Adrenal gland (tissue), 12 donors: ENCODE measurements around the gene ZNF616. TPM values are rescaled to one million over a fixed set of nuclear protein-coding genes. Genes with fewer than 3 reads are reported as not detected.

Source experiments
- DNase-seq, 7 donors: peaks; one replicate each; pipeline ENCODE4 v3.0.0-alpha.2; 2019 to 2020
- H3K27ac ChIP-seq, 5 donors: fragments of 200-600 bp; sonication (generic) in 4 of 5; 1 replicate in 3 of 5; 2 replicates in 2 of 5; pipeline versions ENCODE4 v1.5.1 to v1.8.0; 2016 to 2020; ENCODE audit warnings: mild to moderate bottlenecking in 1 of 5
- H3K27me3 ChIP-seq: fragments of 200-600 bp; 2 replicates; pipeline ENCODE4 v1.8.0; 2021
- H3K36me3 ChIP-seq, 2 donors: fragments of 200-600 bp; replicated peaks in 1 of 2; 1 replicate in 1 of 2; 2 replicates in 1 of 2; pipeline versions ENCODE4 v1.5.1 to v1.8.0; 2018 to 2022
- H3K4me1 ChIP-seq, 2 donors: fragments of 200-600 bp; replicated peaks in 1 of 2; 1 replicate in 1 of 2; 2 replicates in 1 of 2; pipeline versions ENCODE4 v1.5.1 to v1.8.0; 2018 to 2021
- H3K4me3 ChIP-seq, 4 donors: fragments of 200-600 bp; sonication (generic) in 3 of 4; one replicate each; pipeline ENCODE4 v1.5.1; 2016 to 2018
- H3K9me3 ChIP-seq, 3 donors: fragments of 200-600 bp; sonication (generic) in 1 of 3; replicated peaks in 1 of 3; 1 replicate in 2 of 3; 2 replicates in 1 of 3; pipeline versions ENCODE4 v1.5.1 to v1.8.0; 2016 to 2021
- CTCF ChIP-seq, 6 experiments: fragments of 450-650 bp in 4 of 6; fragments of 200-600 bp in 2 of 6; sonication (generic) in 1 of 6; IDR thresholded peaks; 1 replicate in 5 of 6; 2 replicates in 1 of 6; pipeline versions ENCODE4 v1.5.1 to v1.8.0; 2016 to 2021; ENCODE audit warnings: antibody characterized with exemption in 6 of 6, mild to moderate bottlenecking in 2 of 6, moderate library complexity in 1 of 6
- POLR2A ChIP-seq, 2 donors: fragments of 450-650 bp; IDR thresholded peaks; one replicate each; pipeline ENCODE4 v1.6.1; 2017; ENCODE audit warnings: antibody characterized with exemption in 2 of 2, mild to moderate bottlenecking in 2 of 2, moderate library complexity in 1 of 2
- WGBS, 4 donors: extraction: QIAGEN DNeasy Blood & Tissue Kit in 2 of 4; methylation state at CpG; one replicate each; pipeline versions ENCODE4 v1.1.5 to v1.1.7; 2013 to 2017; 5-methylcytosine and 5-hydroxymethylcytosine counted together
- intact Hi-C, 2 donors: fragments of 100-400 bp; cut with DNase I; formaldehyde crosslinking; loops; one replicate each; pipeline versions ENCODE4 v1.14.1 to v1.15.0; 2022 to 2023
- polyA plus RNA-seq, 3 donors: library from polyadenylated mRNA; stranded (reverse); fragments of 200-250 nt in 2 of 3; fragments of 350-450 nt in 1 of 3; fragmentation: Illumina TruSeq in 1 of 3; extraction: RNeasy Lipid Tissue Mini Kit (QIAGEN cat#74804) in 1 of 3; gene quantifications; one replicate each; pipeline ENCODE4 v1.2.3, GENCODE V29; 2013 to 2014
- total RNA-seq, 9 donors: library from RNA; depleted of rRNA in 4 of 9; stranded (reverse); fragments of >200 nt in 4 of 9; fragments of 120-200 nt in 1 of 9; fragmentation: NEBNext Ultra II Directional in 1 of 9; extraction: Animal tissue kit (Norgen Biotek cat#: 25700) in 1 of 9; gene quantifications; one replicate each; pipeline versions ENCODE4 v1.1.0 to v1.2.4, GENCODE V29; 2013 to 2023
- donor health status: healthy with polysubstance abuse.
- donor health status: Bipolar disorder and iron deficiency.
- donor health status: DM: yes; HTN: yes; CAD: no.
- donor health status: DM: no; HTN: no; CAD: no.
- donor health status: DM: no; HTN: no; CAD: no.
- donor health status: DM: yes; HTN: yes; CAD: no.

ZNF616 gene
- total and polyA plus RNA-seq, 12 donors, result 5.2 to 55.4 (median 15.1) TPM

GRCh38 chr19:52141203-52141602, 1.5 kb upstream of the ZNF616 start:
- H3K27me3 ChIP-seq, result no peaks in the 10 kb centered on the region
- H3K27ac ChIP-seq, result no peak overlapping the region
- TF ChIP-seq CTCF (IDR thresholded peaks at IDR 0.05), result no peak
- no peak for TF ChIP-seq POLR2A (IDR thresholded peaks at IDR 0.05)
- WGBS, 4 donors, result 56 to 77% (median 70%) methylated on average over 2 of the region's 2 CpGs
- H3K4me1 ChIP-seq, result peaks cover 0 to 21% of the 10 kb centered on the region in 2 donors
- no peak for DNase-seq
- intact Hi-C loops, result no loop called here
- H3K4me3 ChIP-seq, result no peak overlapping the region
- no peaks in the 10 kb centered on the region for H3K36me3 ChIP-seq
- H3K9me3 ChIP-seq, result no peaks in the 10 kb centered on the region

- peaks cover 0 to 21% of the 10 kb centered on the region in 2 donors for H3K4me1 ChIP-seq
- peak overlapping the region in 2 of 4 donors; percentile 78 to 84 for H3K4me3 ChIP-seq
- H3K27ac ChIP-seq, result peak overlapping the region in 4 of 5 donors; percentile 35 to 99 (median 96)
- TF ChIP-seq CTCF (IDR thresholded peaks at IDR 0.05), result no peak
- no peak for TF ChIP-seq POLR2A (IDR thresholded peaks at IDR 0.05)
- intact Hi-C loops, result no loop called here
- no peaks in the 10 kb centered on the region for H3K9me3 ChIP-seq
- no peaks in the 10 kb centered on the region for H3K36me3 ChIP-seq
- 11 to 15% (median 13%) methylated on average over 22 of the region's 22 CpGs for WGBS, 4 donors
- no peak for DNase-seq
- H3K27me3 ChIP-seq, result no peaks in the 10 kb centered on the region
These were observed 433 bp upstream of the ZNF616 start for GRCh38 chr19:52140032-52140710.

DNA sequence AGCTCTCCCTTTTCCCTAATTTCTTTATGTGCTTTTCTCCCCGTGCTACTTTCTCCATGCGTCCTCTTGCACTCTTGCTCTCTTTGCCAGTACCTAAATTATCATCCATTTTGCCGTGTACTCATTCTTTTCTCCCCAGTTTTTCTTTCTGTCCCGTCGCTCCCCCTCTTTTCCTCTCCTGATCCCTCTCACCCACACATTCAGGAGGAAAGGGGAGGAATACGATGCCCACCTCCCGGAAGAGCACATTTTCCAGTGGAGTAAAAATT, 821 bp downstream of the ZNF616 start:
- intact Hi-C loops, result loop anchor here (2.0 to 5.0 kb wide), 3 partner anchors 48 to 100 kb away; no protein-coding TSS in a partner anchor
- WGBS, 4 donors, result 0 to 1% (median 0%) methylated on average over 7 of the region's 7 CpGs

More for the DNA sequence above, 821 bp downstream of the ZNF616 start:
- no peak for DNase-seq
- H3K27me3 ChIP-seq, result no peaks in the 10 kb centered on the region
- TF ChIP-seq POLR2A (IDR thresholded peaks at IDR 0.05) (peak in 1 of 2 donors; percentile 2), CTCF (IDR thresholded peaks at IDR 0.05) (no peak)
- peak overlapping the region in 3 of 4 donors; percentile 78 to 96 (median 84) for H3K4me3 ChIP-seq
- H3K4me1 ChIP-seq, result peaks cover 0 to 21% of the 10 kb centered on the region in 2 donors
- no peaks in the 10 kb centered on the region for H3K36me3 ChIP-seq
- H3K27ac ChIP-seq, result peak overlapping the region; percentile 61 to 99 (median 97)
- H3K9me3 ChIP-seq, result no peaks in the 10 kb centered on the region
